ENCODE measurements around the gene UGDH.

GRCh38 chr4:39569209-39569608, 42.0 kb upstream of the UGDH start:
- TF ChIP-seq CTCF (IDR thresholded peaks at IDR 0.05; ENCODE audit: poor library complexity) (no peak), EZH2 (IDR thresholded peaks at IDR 0.05; ENCODE audit: borderline replicate concordance) (no peak), EZH2phosphoT487 (IDR thresholded peaks at IDR 0.05; ENCODE audit: low read depth, severe bottlenecking, unreplicated experiment) (no peak)

All from hepatocyte (in vitro differentiated cells).